SU-DHL-6 (cell line): ENCODE results near the gene IL11.
"Not testable (repeated sequence)": the region's sequence is repeated elsewhere in the genome, so short reads cannot be mapped to it uniquely, and the experiment has no call there.

ENCODE experiments used
- H2AFZ ChIP-seq: fragments of 200-600 bp; sonication (generic); 2 replicates; pipeline ENCODE4 v1.6.1; 2014; ENCODE audit warnings: low read depth, mild to moderate bottlenecking, moderate library complexity, mixed read lengths, antibody characterized with exemption, low read length; ENCODE audit not compliant: severe bottlenecking
- H3F3A ChIP-seq: fragments of 200-600 bp; shearing (Covaris generic); 2 replicates; pipeline ENCODE4 v1.6.0; 2016; ENCODE audit warnings: antibody characterized with exemption, mild to moderate bottlenecking; ENCODE audit not compliant: insufficient read depth
- H3K27ac ChIP-seq: fragments of 200-600 bp; sonication (generic); 2 replicates; pipeline ENCODE4 v1.5.1; 2016; ENCODE audit warnings: low read depth, mild to moderate bottlenecking, low read length, moderate library complexity, mixed read lengths
- H3K27me3 ChIP-seq: fragments of 200-600 bp; sonication (generic), shearing (Covaris generic); 2 replicates; pipeline ENCODE4 v1.6.0; 2014; ENCODE audit warnings: mild to moderate bottlenecking, low read length
- H3K36me3 ChIP-seq: fragments of 200-600 bp; sonication (generic); 2 replicates; pipeline ENCODE4 v1.6.1; 2014; ENCODE audit warnings: mild to moderate bottlenecking, low read length, mixed read lengths
- H3K4me2 ChIP-seq: fragments of 300-600, 200-600 bp; shearing (Covaris generic), sonication (generic); 2 replicates; pipeline ENCODE4 v1.6.0; 2014; ENCODE audit warnings: low read length, low read depth, mild to moderate bottlenecking; ENCODE audit not compliant: poor library complexity, severe bottlenecking
- H3K4me3 ChIP-seq: fragments of 200-600 bp; sonication (generic); 2 replicates; pipeline ENCODE4 v1.5.1; 2014; ENCODE audit warnings: antibody characterized with exemption, low read length, mild to moderate bottlenecking, mixed read lengths; ENCODE audit not compliant: insufficient read depth, poor library complexity, severe bottlenecking
- H3K79me2 ChIP-seq: fragments of 200-600 bp; sonication (generic); 2 replicates; pipeline ENCODE4 v1.6.1; 2014; ENCODE audit warnings: mild to moderate bottlenecking, low read length, moderate library complexity; ENCODE audit not compliant: insufficient read depth
- H3K9ac ChIP-seq: fragments of 200-600 bp; sonication (generic); 2 replicates; pipeline ENCODE4 v1.7.0; 2014; ENCODE audit warnings: mild to moderate bottlenecking, low read length
- H3K9me2 ChIP-seq: fragments of 200-600 bp; sonication (generic); replicated peaks from 2 replicates; pipeline ENCODE4 v1.6.1; 2014; ENCODE audit warnings: low read length; ENCODE audit not compliant: insufficient read depth
- H3K9me3 ChIP-seq: fragments of 200-600 bp; sonication (generic); 2 replicates; pipeline ENCODE4 v1.6.1; 2014; ENCODE audit warnings: low read length, mixed read lengths; ENCODE audit not compliant: insufficient read depth
- H4K20me1 ChIP-seq: fragments of 200-600 bp; sonication (generic); 2 replicates; pipeline ENCODE4 v1.6.1; 2014; ENCODE audit warnings: low read depth, mild to moderate bottlenecking, antibody characterized with exemption, low read length, moderate library complexity, mixed read lengths
- CTCF ChIP-seq: fragments of 200-600 bp; sonication (generic); IDR thresholded peaks from one replicate; pipeline ENCODE4 v1.5.1; 2017; ENCODE audit warnings: antibody characterized with exemption, mild to moderate bottlenecking, low read length, moderate library complexity; ENCODE audit not compliant: insufficient read depth, poor library complexity, severe bottlenecking
- EZH2phosphoT487 ChIP-seq: fragments of 200-600 bp; sonication (generic), shearing (Covaris generic); conservative IDR thresholded peaks from 2 replicates; pipeline ENCODE4 v1.6.1; 2018; ENCODE audit warnings: mild to moderate bottlenecking, antibody characterized with exemption, low read length, moderate library complexity, mixed read lengths

Gene IL11

GRCh38 chr19:55406826-55407549 lies 36.7 kb upstream of the IL11 start:
- Histone ChIP-seq H3K27ac (peak overlapping the region; percentile 97), H3K4me3 (peak overlapping the region; percentile 95), H3K36me3 (peaks cover 34% of the 10 kb centered on the region), H3F3A (peaks cover 12% of the 10 kb centered on the region), H3K79me2 (peaks cover 22% of the 10 kb centered on the region), H3K9me2 (no peaks in the 10 kb centered on the region), H3K27me3 (0 out of 2 replicates have a peak, but pooled peaks cover 4% of the 10 kb centered on the region), H4K20me1 (peaks cover 23% of the 10 kb centered on the region), H3K9ac (peak overlapping the region; percentile 100), H3K4me2 (peak overlapping the region; percentile 68), H2AFZ (no peak overlapping the region), H3K9me3 (no peaks in the 10 kb centered on the region)
- no peak for TF ChIP-seq CTCF
- no peak for TF ChIP-seq EZH2phosphoT487

- H3K9me2 ChIP-seq: no peaks in the 10 kb centered on the region
- H3K9ac ChIP-seq: peak overlapping the region; percentile 100
- H2AFZ ChIP-seq: no peak overlapping the region
- H4K20me1 ChIP-seq: peaks cover 23% of the 10 kb centered on the region
- peaks cover 15% of the 10 kb centered on the region for H3F3A ChIP-seq
- H3K79me2 ChIP-seq: peaks cover 22% of the 10 kb centered on the region
- H3K36me3 ChIP-seq: peaks cover 34% of the 10 kb centered on the region
- no peaks in the 10 kb centered on the region for H3K9me3 ChIP-seq
- H3K27me3 ChIP-seq: 0 out of 2 replicates have a peak, but pooled peaks cover 1% of the 10 kb centered on the region
- H3K4me3 ChIP-seq: peak overlapping the region; percentile 95
- TF ChIP-seq EZH2phosphoT487: no peak
- peak overlapping the region; percentile 97 for H3K27ac ChIP-seq
- H3K4me2 ChIP-seq: peak overlapping the region; percentile 68
Measured at GRCh38 chr19:55406091-55406825, 36.0 kb upstream of the IL11 start.

GRCh38 chr19:55405638-55406037 lies 35.4 kb upstream of the IL11 start:
- peak overlapping the region; percentile 97; the same call in 1 of the 2 replicates for H3K27ac ChIP-seq
- no peak for TF ChIP-seq CTCF
- TF ChIP-seq EZH2phosphoT487: no peak

GRCh38 chr19:55402509-55402908 lies 32.2 kb upstream of the IL11 start:
- Histone ChIP-seq H3F3A (peaks cover 35% of the 10 kb centered on the region), H3K27ac (no peak overlapping the region), H3K27me3 (no peaks in the 10 kb centered on the region), H3K4me3 (no peak overlapping the region), H3K4me2 (no peak overlapping the region), H2AFZ (no peak overlapping the region), H3K36me3 (peaks cover 34% of the 10 kb centered on the region), H3K9me3 (no peaks in the 10 kb centered on the region), H4K20me1 (peaks cover 23% of the 10 kb centered on the region), H3K79me2 (peaks cover 22% of the 10 kb centered on the region), H3K9ac (no peak overlapping the region), H3K9me2 (no peaks in the 10 kb centered on the region)
- TF ChIP-seq CTCF (no peak), EZH2phosphoT487 (no peak)

More at GRCh38 chr19:55405638-55406037, 35.4 kb upstream of the IL11 start:
- Histone ChIP-seq H3K36me3 (peaks cover 34% of the 10 kb centered on the region), H3F3A (peaks cover 19% of the 10 kb centered on the region), H3K9me3 (no peaks in the 10 kb centered on the region), H3K4me2 (peak overlapping the region; percentile 68), H3K79me2 (peaks cover 22% of the 10 kb centered on the region), H2AFZ (no peak overlapping the region), H4K20me1 (peaks cover 23% of the 10 kb centered on the region), H3K4me3 (peak overlapping the region; percentile 95), H3K9me2 (no peaks in the 10 kb centered on the region), H3K9ac (peak overlapping the region; percentile 100), H3K27me3 (no peaks in the 10 kb centered on the region)

- H3K27me3 ChIP-seq, H3K27ac ChIP-seq, H3K4me2 ChIP-seq, H3K9me2 ChIP-seq, H3K9ac ChIP-seq, H2AFZ ChIP-seq, H3K9me3 ChIP-seq, H3K4me3 ChIP-seq: not testable (repeated sequence)
- H3K79me2 ChIP-seq: peaks cover 12% of the 10 kb centered on the region
- peaks cover 21% of the 10 kb centered on the region for H4K20me1 ChIP-seq
- peaks cover 35% of the 10 kb centered on the region for H3F3A ChIP-seq
- H3K36me3 ChIP-seq: peaks cover 29% of the 10 kb centered on the region
Measured at GRCh38 chr19:55401390-55401789, 31.1 kb upstream of the IL11 start.
